LoVo (cell line): ENCODE measurements around the gene ASTL.
"Not testable (repeated sequence)": the region's sequence is repeated elsewhere in the genome, so short reads cannot be mapped to it uniquely, and the experiment has no call there.

Experiments
- DNase-seq: peaks from one replicate; pipeline ENCODE4 v3.0.0-alpha.2; 2016; ENCODE audit warnings: low spot score

The ASTL gene

GRCh38 chr2:96098900-96099590, 39.3 kb downstream of the ASTL start:
- no peak for DNase-seq

- no peak for DNase-seq
Measured at GRCh38 chr2:96097951-96098823, 40.1 kb downstream of the ASTL start.

GRCh38 chr2:96097441-96097840, 40.9 kb downstream of the ASTL start:
- DNase-seq = no peak

GRCh38 chr2:96095116-96095636, 43.1 kb downstream of the ASTL start:
- peak; percentile 45 for DNase-seq

- DNase-seq = no peak
Measured at GRCh38 chr2:96093528-96093927, 44.8 kb downstream of the ASTL start.

- no peak for DNase-seq
Measured at GRCh38 chr2:96092951-96093350, 45.4 kb downstream of the ASTL start.

GRCh38 chr2:96092573-96092877, 45.8 kb downstream of the ASTL start:
- DNase-seq = no peak

GRCh38 chr2:96091711-96092572, 46.4 kb downstream of the ASTL start:
- no peak for DNase-seq

GRCh38 chr2:96091141-96091710, 47.1 kb downstream of the ASTL start:
- DNase-seq = peak; percentile 31

- no peak for DNase-seq
Measured at GRCh38 chr2:96090196-96090926, 47.9 kb downstream of the ASTL start.

GRCh38 chr2:96089356-96090195, 48.7 kb downstream of the ASTL start:
- no peak for DNase-seq

- DNase-seq = no peak
Measured at GRCh38 chr2:96088340-96089335, 49.7 kb downstream of the ASTL start.

GRCh38 chr2:96087130-96087529, 51.2 kb downstream of the ASTL start:
- no peak for DNase-seq

- no peak for DNase-seq
Measured at GRCh38 chr2:96085541-96086355, 52.6 kb downstream of the ASTL start.

- not testable (repeated sequence) for DNase-seq
Measured at GRCh38 chr2:96084858-96085518, 53.3 kb downstream of the ASTL start.

- DNase-seq = no peak
Measured at GRCh38 chr2:96083989-96084857, 54.1 kb downstream of the ASTL start.
